ENCODE measurements around the gene LRP2.

Gene LRP2

DNA sequence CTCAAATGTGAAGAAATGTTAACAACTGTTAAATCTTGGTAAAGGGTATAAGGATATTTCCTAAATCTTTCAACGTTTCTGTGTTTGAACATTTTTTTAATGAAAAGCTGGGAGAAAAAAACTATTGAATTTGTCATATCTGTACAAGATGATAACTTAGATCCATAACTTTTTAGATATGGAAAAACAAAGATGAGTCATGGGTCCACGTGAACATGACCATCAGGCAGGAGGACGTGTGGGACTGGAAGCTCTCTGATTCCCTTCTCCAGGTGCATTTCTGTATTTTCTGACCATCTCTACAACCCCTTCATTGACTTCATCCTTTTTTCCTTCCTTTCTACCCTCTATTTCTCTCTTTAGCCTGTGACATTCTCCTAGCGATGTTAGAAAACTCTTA, 151.4 kb downstream of the LRP2 start:
- DNase-seq (ENCODE audit: extremely low spot score): no peak
- POLR2A ChIA-PET: no interaction called here
- no peak for TF ChIP-seq CTCF (IDR thresholded peaks at IDR 0.05; ENCODE audit: control extremely low read depth, extremely low read depth, low read depth, missing control alignments)
- CTCF ChIA-PET: interaction anchor here (0.7 to 1.9 kb wide), 4 partner anchors 10 to 79 kb away, joined by 3 to 7 read pairs (median 4); no protein-coding TSS in a partner anchor

- POLR2A ChIA-PET: no interaction called here
- no peak for DNase-seq (ENCODE audit: extremely low spot score)
- CTCF ChIA-PET: interaction anchor here (1.2 kb wide), 1 partner anchor 20 kb away, joined by 3 read pairs; no protein-coding TSS in a partner anchor
- no peak for TF ChIP-seq CTCF (IDR thresholded peaks at IDR 0.05; ENCODE audit: control extremely low read depth, extremely low read depth, low read depth, missing control alignments)
Measured at GRCh38 chr2:169208026-169208425, 154.3 kb downstream of the LRP2 start.

DNA sequence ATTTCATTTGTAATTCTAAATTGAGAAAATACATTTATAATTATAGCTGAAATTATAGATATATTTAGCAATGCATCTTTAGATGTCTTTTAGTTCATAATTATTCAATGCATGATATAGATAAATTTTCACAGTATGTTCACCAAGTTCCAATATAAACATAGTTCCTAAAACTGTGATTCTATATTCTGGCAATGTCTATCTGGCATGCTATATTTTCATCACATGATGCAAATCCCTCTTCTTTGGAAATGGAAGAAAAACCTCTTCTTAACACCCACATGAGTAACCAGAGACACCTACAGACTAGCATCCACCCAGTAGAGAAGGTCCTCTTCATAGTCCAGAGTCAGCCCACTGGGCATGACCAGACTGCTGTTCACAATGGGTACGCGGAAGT, 157.2 kb downstream of the LRP2 start:
- ChIA-PET CTCF (no interaction called here), POLR2A (no interaction called here)
- no peak for DNase-seq (ENCODE audit: extremely low spot score)
- TF ChIP-seq CTCF (IDR thresholded peaks at IDR 0.05; ENCODE audit: control extremely low read depth, extremely low read depth, low read depth, missing control alignments): no peak

GRCh38 chr2:169203952-169204351, 158.4 kb downstream of the LRP2 start:
- ChIA-PET CTCF (interaction anchor here (1.3 to 1.8 kb wide), 2 partner anchors 16 kb away, joined by 3 to 4 read pairs; no protein-coding TSS in a partner anchor), POLR2A (no interaction called here)
- no peak for TF ChIP-seq CTCF (IDR thresholded peaks at IDR 0.05; ENCODE audit: control extremely low read depth, extremely low read depth, low read depth, missing control alignments)

GRCh38 chr2:169200756-169201155, 161.6 kb downstream of the LRP2 start:
- ChIA-PET CTCF (interaction anchor here (0.8 to 1.2 kb wide), 2 partner anchors 10 to 15 kb away, joined by 3 read pairs; no protein-coding TSS in a partner anchor), POLR2A (no interaction called here)
- no peak for TF ChIP-seq CTCF (IDR thresholded peaks at IDR 0.05; ENCODE audit: control extremely low read depth, extremely low read depth, low read depth, missing control alignments)
- DNase-seq (ENCODE audit: extremely low spot score): no peak

More at GRCh38 chr2:169203952-169204351, 158.4 kb downstream of the LRP2 start:
- no peak for DNase-seq (ENCODE audit: extremely low spot score)

DNA sequence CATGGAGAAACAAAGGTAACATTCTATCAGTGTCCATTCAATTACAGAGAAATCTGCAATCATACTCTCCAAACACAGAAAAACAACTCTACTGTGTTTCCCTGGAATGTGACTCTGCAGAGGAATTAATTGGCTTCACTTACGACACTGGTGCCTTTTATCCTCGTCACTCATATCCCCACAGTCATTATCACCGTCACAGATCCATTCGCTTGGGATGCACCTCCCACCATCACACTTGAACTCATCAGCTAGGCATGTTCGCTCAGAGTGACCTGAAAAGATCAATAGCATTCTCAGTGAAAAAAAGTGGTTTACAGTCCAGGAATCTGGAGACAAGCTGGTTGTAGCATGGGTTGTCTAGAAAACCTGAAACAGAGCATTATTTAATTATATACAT, 168.7 kb downstream of the LRP2 start:
- ChIA-PET POLR2A (no interaction called here), CTCF (no interaction called here)
- no peak for TF ChIP-seq CTCF (IDR thresholded peaks at IDR 0.05; ENCODE audit: control extremely low read depth, extremely low read depth, low read depth, missing control alignments)
- DNase-seq (ENCODE audit: extremely low spot score): no peak
